Dermis microvascular lymphatic vessel endothelial cell (primary cell): ENCODE data around the gene NCEH1. TPM values are rescaled to one million over a fixed set of nuclear protein-coding genes. Genes with fewer than 3 reads are reported as not detected.

Source experiments
- DNase-seq, 2 donors: peaks; one replicate each; pipeline versions ENCODE4 v3.0.0 to v3.0.0-alpha.2; 2010; ENCODE audit warnings: low read depth in 2 of 2
- total RNA-seq: library from RNA; depleted of rRNA; stranded (reverse); fragments of >200 nt; gene quantifications from 2 replicates; pipeline ENCODE4 v1.2.1, GENCODE V29; 2014

NCEH1 gene
- total RNA-seq, 1 donor from 2014 or later, result 4.4 TPM

DNA sequence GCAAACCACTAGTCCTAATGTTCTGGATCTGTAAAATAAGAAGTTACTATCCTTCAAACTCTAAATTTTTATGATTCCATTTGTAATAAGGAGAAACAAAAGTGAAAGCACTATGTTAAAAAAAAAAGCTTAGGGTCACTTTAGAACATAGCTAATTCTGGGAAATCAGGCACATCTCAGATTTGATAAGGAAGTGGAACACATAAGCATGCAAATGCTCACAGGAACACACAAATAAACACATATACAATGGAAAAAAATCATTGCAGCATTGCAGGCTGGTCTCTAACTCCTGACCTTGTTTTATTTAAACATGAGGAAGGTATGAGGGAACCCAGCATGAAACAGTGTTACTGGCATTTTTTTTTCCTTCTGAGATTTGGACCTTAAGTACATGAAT, 124.4 kb downstream of the NCEH1 start:
- DNase-seq, result no peak

GRCh38 chr3:172585954-172586353, 124.9 kb downstream of the NCEH1 start:
- no peak for DNase-seq

DNA sequence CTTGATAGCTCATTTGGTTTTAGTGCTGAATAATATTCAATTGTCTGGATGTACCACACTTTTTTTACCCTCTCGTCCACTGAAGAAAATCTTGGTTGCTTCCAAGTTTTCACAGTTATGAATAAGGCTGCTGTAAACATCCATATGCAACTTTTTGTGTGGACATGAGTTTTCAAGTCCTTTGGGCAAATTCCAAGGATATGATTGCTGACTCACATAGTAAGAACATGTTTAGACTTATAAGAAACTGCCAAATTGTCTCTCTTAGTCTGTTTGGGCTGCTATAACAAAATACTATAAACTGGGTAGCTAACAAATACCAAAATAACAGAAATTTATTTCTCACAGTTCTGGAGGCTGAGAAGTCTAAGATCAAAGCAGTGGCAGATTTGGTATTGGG, 128.2 kb downstream of the NCEH1 start:
- DNase-seq, result no peak

DNA sequence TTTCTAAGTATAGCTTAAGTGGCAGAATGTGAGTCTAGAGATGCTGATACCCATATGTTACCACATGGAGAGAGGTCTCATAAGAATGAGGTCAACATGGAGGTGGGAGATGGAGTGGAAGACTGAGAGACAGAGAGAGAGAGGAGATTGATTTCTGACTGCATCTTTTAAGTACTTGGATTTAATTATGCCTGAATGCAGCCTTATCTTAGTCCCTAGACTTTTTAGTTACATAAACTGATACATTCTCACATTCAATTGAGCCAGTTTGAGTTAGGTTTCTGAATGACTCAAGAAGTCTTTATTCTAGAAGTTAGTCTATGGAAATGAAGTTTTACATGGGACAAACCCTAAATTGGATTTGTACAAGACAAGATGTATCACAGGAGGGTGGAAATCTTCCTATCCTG, 129.1 kb downstream of the NCEH1 start:
- DNase-seq, result no peak

DNA sequence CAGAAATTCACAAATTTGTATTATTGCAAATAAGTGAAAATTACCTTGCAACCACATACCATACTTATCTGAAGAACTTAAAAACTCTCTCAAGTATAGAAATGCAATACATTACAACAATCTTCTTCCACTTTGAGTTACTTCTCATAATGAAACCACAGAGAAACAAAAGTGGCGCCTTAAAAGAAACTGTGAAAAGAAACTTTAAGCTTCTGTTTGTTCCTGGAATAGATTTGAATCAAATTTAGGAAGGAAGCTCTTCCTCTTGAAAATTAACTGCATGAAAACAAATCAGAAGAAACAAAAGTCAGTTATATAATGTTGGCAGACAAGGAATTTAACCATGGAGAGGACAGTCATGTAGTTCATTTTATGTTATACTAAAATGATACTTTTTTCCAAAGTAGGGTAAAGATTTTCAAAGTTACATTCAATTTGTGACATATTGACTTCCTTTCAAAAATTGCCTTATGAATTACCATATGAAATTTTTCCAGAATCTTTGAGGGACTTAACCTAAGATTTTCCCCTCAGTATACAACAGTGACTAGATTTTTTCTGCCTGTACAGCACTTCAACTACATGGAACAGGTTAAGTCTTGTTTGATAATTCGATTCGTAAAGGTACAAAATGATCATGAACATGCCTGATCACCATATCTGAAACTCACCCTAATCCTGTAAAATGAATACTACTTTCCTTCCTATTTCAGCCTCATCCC, 130.0 kb downstream of the NCEH1 start:
- no peak for DNase-seq

Other genes with a start within 250 kb of the NCEH1 start
- 53.9 and 84.3 TPM in 2 replicates for gene TNFSF10, start 187.6 kb downstream of the NCEH1 start, total RNA-seq
- 18.1 and 28.1 TPM in 2 replicates for gene ECT2, start 39.7 kb upstream of the NCEH1 start, total RNA-seq